SK-N-SH treated with all-trans-retinoic acid at 6 μM for 48 hours (cell line): Measurements from ENCODE around the gene SYNGR3.

ENCODE experiments used
- ARNTL ChIP-seq: fragments of 450-650 bp; formaldehyde crosslinking; IDR thresholded peaks from 2 replicates; pipeline ENCODE4 v1.5.0; 2020; ENCODE audit warnings: low read depth, mild to moderate bottlenecking, moderate library complexity, borderline replicate concordance
- CSDC2 ChIP-seq: fragments of 250-450 bp; sonication (Bioruptor Pico); IDR thresholded peaks from 2 replicates; pipeline ENCODE4 v1.5.0; 2020; ENCODE audit warnings: mild to moderate bottlenecking, moderate library complexity
- CSRNP3 ChIP-seq: fragments of 250-450 bp; sonication (Bioruptor Pico); IDR thresholded peaks from 2 replicates; pipeline ENCODE4 v1.5.1; 2021; ENCODE audit warnings: mild to moderate bottlenecking, moderate library complexity
- ESRRG ChIP-seq: fragments of 250-450 bp; sonication (Bioruptor Pico); IDR thresholded peaks from 2 replicates; pipeline ENCODE4 v1.6.1; 2021; ENCODE audit warnings: mild to moderate bottlenecking
- OSR1 ChIP-seq: fragments of 250-450 bp; sonication (Bioruptor Pico); IDR thresholded peaks from 2 replicates; pipeline ENCODE4 v1.8.0; 2022; ENCODE audit warnings: moderate library complexity, mild to moderate bottlenecking, inconsistent platforms
- PATZ1 ChIP-seq: fragments of 250-450 bp; sonication (Bioruptor Pico); IDR thresholded peaks from 2 replicates; pipeline ENCODE4 v1.8.0; 2020; ENCODE audit warnings: mild to moderate bottlenecking, moderate library complexity, borderline replicate concordance
- RARB ChIP-seq: fragments of 250-450 bp; sonication (Bioruptor Pico); IDR thresholded peaks from 2 replicates; pipeline ENCODE4 v1.8.0; 2021; ENCODE audit warnings: mild to moderate bottlenecking, moderate library complexity
- TSHZ2 ChIP-seq: fragments of 250-450 bp; sonication (Bioruptor Pico); IDR thresholded peaks from 2 replicates; pipeline ENCODE4 v1.5.0; 2020; ENCODE audit warnings: mild to moderate bottlenecking, moderate library complexity
- ZC3H10 ChIP-seq: fragments of 250-450 bp; sonication (Bioruptor Pico); IDR thresholded peaks from 2 replicates; pipeline ENCODE4 v1.5.1; 2021; ENCODE audit warnings: mild to moderate bottlenecking, moderate library complexity
- ZFP3 ChIP-seq: fragments of 250-450 bp; sonication (Bioruptor Pico); IDR thresholded peaks from 2 replicates; pipeline ENCODE4 v1.5.0; 2020; ENCODE audit warnings: mild to moderate bottlenecking, moderate library complexity
- ZNF8 ChIP-seq: fragments of 450-650 bp; formaldehyde crosslinking; IDR thresholded peaks from 2 replicates; pipeline ENCODE4 v1.5.0; 2020; ENCODE audit warnings: mild to moderate bottlenecking, moderate library complexity

- TF ChIP-seq OSR1 (no peak), CSRNP3 (CRISPR knock-in tag) (no peak), ESRRG (CRISPR knock-in tag) (no peak), ZNF8 (CRISPR knock-in tag) (no peak), RARB (CRISPR knock-in tag) (no peak), PATZ1 (CRISPR knock-in tag) (no peak), ZC3H10 (no peak), TSHZ2 (CRISPR knock-in tag) (no peak), ZFP3 (CRISPR knock-in tag) (no peak), CSDC2 (CRISPR knock-in tag) (no peak), ARNTL (CRISPR knock-in tag) (no peak)
Observed at GRCh38 chr16:2004795-2005517, 15.2 kb downstream of the SYNGR3 start.
